Neutrophil (primary cell): ENCODE data around the gene CD248.
"Not testable (repeated sequence)": the region's sequence is repeated elsewhere in the genome, so short reads cannot be mapped to it uniquely, and the experiment has no call there.

Source experiments
- H3K27ac ChIP-seq: fragments of 200-600 bp; sonication (generic); 2 replicates; pipeline ENCODE4 v1.5.1; 2016; ENCODE audit warnings: mild to moderate bottlenecking, moderate library complexity
- H3K27me3 ChIP-seq: fragments of 200-600 bp; sonication (generic); 2 replicates; pipeline ENCODE4 v1.6.0; 2016; ENCODE audit warnings: mild to moderate bottlenecking
- H3K36me3 ChIP-seq: fragments of 200-600 bp; sonication (generic); 2 replicates; pipeline ENCODE4 v1.5.1; 2017
- H3K4me1 ChIP-seq, 2 experiments: fragments of 200-600 bp in 1 of 2; sonication (generic) in 1 of 2; 1 replicate in 1 of 2; 2 replicates in 1 of 2; pipeline versions ENCODE4 v1.5.1 to v1.6.1; 2013 to 2016; ENCODE audit warnings: low read depth in 1 of 2, low read length in 1 of 2, mild to moderate bottlenecking in 1 of 2, moderate library complexity in 1 of 2; ENCODE audit not compliant: control insufficient read depth in 1 of 2, insufficient read depth in 1 of 2
- H3K4me3 ChIP-seq, 2 experiments: fragments of 200-600 bp in 1 of 2; sonication (generic) in 1 of 2; 1 replicate in 1 of 2; 2 replicates in 1 of 2; pipeline ENCODE4 v1.5.1; 2013 to 2016; ENCODE audit warnings: low read depth in 1 of 2, low read length in 1 of 2, mild to moderate bottlenecking in 1 of 2, moderate library complexity in 1 of 2
- H3K9me3 ChIP-seq: fragments of 200-600 bp; sonication (generic); 2 replicates; pipeline ENCODE4 v1.5.1; 2016
- TF ChIP-seq, protein P1 (sequence below): fragments of 200-600 bp; sonication (generic); IDR thresholded peaks from 2 replicates; pipeline ENCODE4 v1.5.1; 2016; ENCODE audit warnings: antibody characterized with exemption

Gene CD248

DNA sequence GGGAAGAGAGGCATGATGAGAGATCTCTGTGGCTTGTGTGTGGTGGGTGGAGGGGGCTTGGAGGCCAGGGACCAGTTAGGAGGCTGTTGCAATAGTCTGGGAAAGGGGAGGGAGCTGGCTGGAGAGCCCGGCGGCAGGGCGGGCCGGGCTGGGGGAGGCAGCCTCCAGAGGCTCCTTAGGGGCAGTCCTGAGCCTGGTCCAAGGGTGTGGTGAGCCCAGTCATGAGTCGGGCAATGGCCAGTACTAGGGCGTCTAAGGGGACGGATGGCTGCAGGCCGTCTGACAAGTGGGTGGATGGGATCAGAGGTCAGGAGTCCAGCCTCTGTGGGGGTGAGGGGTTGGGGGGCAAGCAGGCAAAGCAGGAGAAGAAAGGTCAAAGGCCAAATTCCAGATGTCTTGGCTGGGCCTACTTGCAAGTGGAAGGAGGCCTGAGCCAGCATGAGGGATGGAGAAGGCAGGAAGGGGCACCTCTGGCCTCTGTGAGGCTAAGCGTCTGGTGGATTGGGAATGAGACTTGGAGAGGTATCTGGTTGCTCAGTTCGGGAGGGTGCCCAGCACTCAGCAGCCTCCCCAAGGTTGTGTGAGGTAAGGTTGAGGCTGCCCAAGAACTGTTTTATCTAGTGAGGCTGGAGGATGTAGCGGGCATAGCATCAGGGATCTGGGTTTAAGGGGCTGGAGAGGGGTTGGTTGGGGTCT lies 6.0 kb upstream of the CD248 start:
- no peak overlapping the region for H3K4me3 ChIP-seq
- H3K27ac ChIP-seq: no peak overlapping the region
- H3K9me3 ChIP-seq: no peaks in the 10 kb centered on the region
- peaks cover 3% of the 10 kb centered on the region for H3K27me3 ChIP-seq
- no peaks in the 10 kb centered on the region for H3K36me3 ChIP-seq
- TF ChIP-seq, protein P1, sequence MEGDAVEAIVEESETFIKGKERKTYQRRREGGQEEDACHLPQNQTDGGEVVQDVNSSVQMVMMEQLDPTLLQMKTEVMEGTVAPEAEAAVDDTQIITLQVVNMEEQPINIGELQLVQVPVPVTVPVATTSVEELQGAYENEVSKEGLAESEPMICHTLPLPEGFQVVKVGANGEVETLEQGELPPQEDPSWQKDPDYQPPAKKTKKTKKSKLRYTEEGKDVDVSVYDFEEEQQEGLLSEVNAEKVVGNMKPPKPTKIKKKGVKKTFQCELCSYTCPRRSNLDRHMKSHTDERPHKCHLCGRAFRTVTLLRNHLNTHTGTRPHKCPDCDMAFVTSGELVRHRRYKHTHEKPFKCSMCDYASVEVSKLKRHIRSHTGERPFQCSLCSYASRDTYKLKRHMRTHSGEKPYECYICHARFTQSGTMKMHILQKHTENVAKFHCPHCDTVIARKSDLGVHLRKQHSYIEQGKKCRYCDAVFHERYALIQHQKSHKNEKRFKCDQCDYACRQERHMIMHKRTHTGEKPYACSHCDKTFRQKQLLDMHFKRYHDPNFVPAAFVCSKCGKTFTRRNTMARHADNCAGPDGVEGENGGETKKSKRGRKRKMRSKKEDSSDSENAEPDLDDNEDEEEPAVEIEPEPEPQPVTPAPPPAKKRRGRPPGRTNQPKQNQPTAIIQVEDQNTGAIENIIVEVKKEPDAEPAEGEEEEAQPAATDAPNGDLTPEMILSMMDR: no peak
- peaks cover 8% of the 10 kb centered on the region in 2 experiments for H3K4me1 ChIP-seq

DNA sequence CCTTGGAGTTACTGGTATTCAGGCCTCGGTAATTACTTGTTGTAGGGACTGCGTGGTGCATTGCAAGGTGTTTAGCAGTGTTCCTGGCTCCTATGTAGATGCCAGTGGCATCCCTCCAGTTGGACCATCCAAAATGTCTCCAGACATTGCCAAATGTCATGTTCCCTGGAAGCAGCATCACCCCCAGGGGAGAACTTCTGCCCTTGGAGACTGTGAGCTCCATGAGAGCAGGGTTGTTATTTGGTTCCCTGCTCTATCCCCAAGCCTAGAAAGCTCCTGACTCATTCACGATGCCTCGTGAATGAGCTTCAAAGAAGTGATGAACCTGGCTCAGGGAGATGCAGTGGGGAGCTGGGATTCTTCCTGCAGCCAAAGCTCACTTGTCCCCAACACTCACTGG lies 4.8 kb upstream of the CD248 start:
- no peak overlapping the region for H3K27ac ChIP-seq
- no peak overlapping the region for H3K4me3 ChIP-seq
- H3K9me3 ChIP-seq: no peaks in the 10 kb centered on the region
- peaks cover 15% of the 10 kb centered on the region for H3K27me3 ChIP-seq
- no peaks in the 10 kb centered on the region for H3K36me3 ChIP-seq
- peaks cover 13 to 15% of the 10 kb centered on the region in 2 experiments for H3K4me1 ChIP-seq
- TF ChIP-seq, protein P1: no peak

DNA sequence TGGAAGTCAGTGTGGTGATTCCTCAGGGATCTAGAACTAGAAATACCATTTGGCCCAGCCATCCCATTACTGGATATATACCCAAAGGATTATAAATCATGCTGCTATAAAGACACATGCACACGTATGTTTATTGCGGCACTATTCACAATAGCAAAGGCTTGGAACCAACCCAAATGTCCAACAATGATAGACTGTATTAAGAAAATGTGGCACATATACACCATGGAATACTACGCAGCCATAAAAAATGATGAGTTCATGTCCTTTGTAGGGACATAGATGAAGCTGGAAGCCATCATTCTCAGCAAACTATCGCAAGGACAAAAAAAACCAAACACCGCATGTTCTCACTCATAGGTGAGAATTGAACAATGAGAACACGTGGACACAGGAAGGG lies 3.9 kb upstream of the CD248 start:
- H3K36me3 ChIP-seq, H3K27ac ChIP-seq, H3K9me3 ChIP-seq, H3K4me3 ChIP-seq: not testable (repeated sequence)
- peaks cover 24% of the 10 kb centered on the region for H3K27me3 ChIP-seq
- H3K4me1 ChIP-seq: peaks cover 13 to 15% of the 10 kb centered on the region in 2 experiments

DNA sequence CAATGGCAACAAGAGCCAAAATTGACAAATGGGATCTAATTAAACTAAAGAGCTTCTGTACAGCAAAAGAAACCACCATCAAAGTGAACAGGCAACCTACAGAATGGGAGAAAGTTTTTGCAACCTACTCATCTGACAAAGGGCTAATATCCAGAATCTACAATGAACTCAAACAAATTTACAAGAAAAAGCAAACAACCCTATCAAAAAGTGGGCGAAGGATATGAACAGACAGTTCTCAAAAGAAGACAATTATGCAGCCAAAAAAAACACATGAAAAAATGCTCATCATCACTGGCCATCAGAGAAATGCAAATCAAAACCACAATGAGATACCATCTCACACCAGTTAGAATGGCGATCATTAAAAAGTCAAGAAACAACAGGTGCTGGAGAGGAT lies 3.4 kb upstream of the CD248 start:
- H3K36me3 ChIP-seq, H3K4me3 ChIP-seq, H3K27ac ChIP-seq, H3K9me3 ChIP-seq: not testable (repeated sequence)
- Histone ChIP-seq H3K27me3 (peaks cover 28% of the 10 kb centered on the region), H3K4me1 (peaks cover 13 to 15% of the 10 kb centered on the region in 2 experiments)

DNA sequence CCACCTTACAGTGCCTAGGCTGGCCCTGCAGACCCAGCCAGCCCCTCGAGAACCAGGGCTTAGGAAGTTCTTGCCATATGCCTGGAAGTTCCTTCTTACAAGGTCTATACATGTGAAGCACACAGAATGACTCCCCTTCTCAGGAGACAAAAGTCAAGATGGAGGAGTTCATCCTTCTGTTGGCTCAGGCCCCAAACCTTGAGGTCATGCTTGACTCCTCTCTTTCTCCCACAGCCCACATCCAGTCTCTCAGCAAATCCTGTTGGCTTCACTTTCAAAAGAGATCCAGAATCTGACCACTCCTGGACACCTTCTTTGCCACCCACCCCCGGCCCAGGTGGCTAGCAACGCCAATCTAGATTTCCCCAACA lies 1.7 kb upstream of the CD248 start:
- H3K27ac ChIP-seq: no peak overlapping the region
- H3K36me3 ChIP-seq: no peaks in the 10 kb centered on the region
- H3K27me3 ChIP-seq: peaks cover 46% of the 10 kb centered on the region
- H3K4me1 ChIP-seq: peaks cover 13 to 15% of the 10 kb centered on the region in 2 experiments
- TF ChIP-seq, protein P1: no peak
- H3K9me3 ChIP-seq: no peaks in the 10 kb centered on the region
- H3K4me3 ChIP-seq: no peak overlapping the region

DNA sequence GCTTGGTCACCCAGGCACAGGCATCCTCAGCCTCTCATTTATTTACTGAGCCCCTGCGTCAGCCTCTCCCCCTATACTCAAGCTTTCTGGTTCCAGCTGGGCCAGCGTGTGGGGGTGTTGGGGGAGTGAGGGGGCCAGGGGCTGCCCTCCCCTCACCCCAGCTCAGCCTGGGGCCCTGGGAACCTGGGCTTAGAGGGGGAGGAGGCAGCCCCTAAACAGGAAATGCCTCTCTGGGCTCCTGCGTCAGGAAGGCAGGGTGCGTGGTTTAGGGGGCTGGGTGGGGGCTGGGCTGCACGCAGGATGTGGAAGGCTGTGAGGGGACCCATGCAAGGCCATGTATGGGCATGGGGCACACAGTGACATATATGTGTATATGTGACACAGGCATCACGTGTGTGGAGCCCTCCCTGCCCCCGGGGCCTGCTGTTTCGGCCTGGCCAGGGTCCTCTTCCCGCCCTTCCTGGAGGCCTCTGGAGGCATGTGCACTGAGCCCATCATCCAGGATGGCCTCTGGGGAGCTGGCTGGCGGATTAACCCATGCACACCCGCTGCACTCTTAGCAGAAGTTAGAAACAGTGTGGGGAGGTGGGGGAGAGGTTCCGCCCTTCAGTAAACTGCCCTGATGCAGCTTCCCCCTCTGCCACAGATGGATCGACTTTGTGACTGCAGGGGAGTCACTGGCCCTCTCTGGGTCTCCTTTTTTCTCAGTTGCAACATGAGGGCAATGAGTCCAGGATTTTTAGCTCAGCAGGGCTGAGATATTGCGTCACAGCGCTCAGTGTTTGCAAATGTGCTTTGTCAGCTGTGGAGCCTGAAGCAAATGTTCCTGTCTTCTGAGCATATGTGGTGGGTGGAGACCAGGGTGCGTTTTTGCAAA lies 1.1 kb upstream of the CD248 start:
- Histone ChIP-seq H3K27me3 (peaks cover 52% of the 10 kb centered on the region), H3K36me3 (no peaks in the 10 kb centered on the region), H3K4me1 (peaks cover 18 to 19% of the 10 kb centered on the region in 2 experiments), H3K4me3 (no peak overlapping the region), H3K27ac (no peak overlapping the region), H3K9me3 (no peaks in the 10 kb centered on the region)
- TF ChIP-seq, protein P1: no peak
